Uterus (tissue), 4 donors: ENCODE data around the gene CELA2A. TPM values are rescaled to one million over a fixed set of nuclear protein-coding genes. Genes with fewer than 3 reads are reported as not detected.

Source experiments
- DNase-seq, 2 donors: peaks; one replicate each; pipeline ENCODE4 v3.0.0-alpha.2; 2019 to 2020
- H3K27ac ChIP-seq, 2 donors: fragments of 200-600 bp; sonication (generic); 1 replicate in 1 of 2; 2 replicates in 1 of 2; pipeline ENCODE4 v1.5.1; 2016 to 2018
- H3K27me3 ChIP-seq, 2 donors: fragments of 200-600 bp; sonication (generic); one replicate each; pipeline ENCODE4 v1.5.1; 2018 to 2019; ENCODE audit warnings: control low read depth in 1 of 2
- H3K36me3 ChIP-seq, 2 donors: fragments of 200-600 bp; sonication (generic); one replicate each; pipeline ENCODE4 v1.5.1; 2019; ENCODE audit warnings: control low read depth in 1 of 2
- H3K4me1 ChIP-seq, 2 donors: fragments of 200-600 bp; sonication (generic); one replicate each; pipeline ENCODE4 v1.5.1; 2018 to 2019; ENCODE audit warnings: control low read depth in 1 of 2
- H3K4me3 ChIP-seq, 2 donors: fragments of 200-600 bp; sonication (generic); 1 replicate in 1 of 2; 2 replicates in 1 of 2; pipeline ENCODE4 v1.5.1; 2018 to 2019; ENCODE audit warnings: mild to moderate bottlenecking in 1 of 2
- H3K9me3 ChIP-seq, 2 donors: fragments of 200-600 bp; sonication (generic); one replicate each; pipeline ENCODE4 v1.5.1; 2019; ENCODE audit warnings: control low read depth in 1 of 2
- CTCF ChIP-seq, 4 experiments: fragments of 200-600 bp in 2 of 4; fragments of 450-650 bp in 2 of 4; sonication (generic) in 2 of 4; IDR thresholded peaks; one replicate each; pipeline ENCODE4 v1.5.1; 2016 to 2019; ENCODE audit warnings: antibody characterized with exemption in 4 of 4, mild to moderate bottlenecking in 2 of 4, moderate library complexity in 1 of 4
- POLR2A ChIP-seq, 2 donors: fragments of 450-650 bp; IDR thresholded peaks; one replicate each; pipeline ENCODE4 v1.6.1; 2016; ENCODE audit warnings: antibody characterized with exemption in 2 of 2, mild to moderate bottlenecking in 1 of 2, moderate library complexity in 1 of 2
- intact Hi-C: fragments of 100-400 bp; cut with DNase I; formaldehyde crosslinking; loops from one replicate; pipeline ENCODE4 v1.15.1; 2023; ENCODE audit warnings: low total_unique reads
- total RNA-seq, 4 donors: library from RNA; depleted of rRNA in 3 of 4; stranded (reverse); fragments of >200 nt in 3 of 4; gene quantifications; one replicate each; pipeline versions ENCODE4 v1.1.0 to v1.2.4, GENCODE V29; 2014 to 2023
- donor health status: DM: yes; HTN: yes; CAD: no.

CELA2A gene
- total RNA-seq, 4 donors from 2014 or later, result not detected

GRCh38 chr1:15442119-15442518, 14.4 kb upstream of the CELA2A start:
- intact Hi-C loops, result no loop called here
- TF ChIP-seq CTCF (IDR thresholded peaks at IDR 0.05) (no peak), POLR2A (IDR thresholded peaks at IDR 0.05) (no peak)
- H3K4me3 ChIP-seq, result no peak overlapping the region
- no peak overlapping the region for H3K27ac ChIP-seq
- no peak for DNase-seq
- H3K36me3 ChIP-seq, result no peaks in the 10 kb centered on the region
- no peaks in the 10 kb centered on the region for H3K27me3 ChIP-seq
- H3K4me1 ChIP-seq, result no peaks in the 10 kb centered on the region
- no peaks in the 10 kb centered on the region for H3K9me3 ChIP-seq

DNA sequence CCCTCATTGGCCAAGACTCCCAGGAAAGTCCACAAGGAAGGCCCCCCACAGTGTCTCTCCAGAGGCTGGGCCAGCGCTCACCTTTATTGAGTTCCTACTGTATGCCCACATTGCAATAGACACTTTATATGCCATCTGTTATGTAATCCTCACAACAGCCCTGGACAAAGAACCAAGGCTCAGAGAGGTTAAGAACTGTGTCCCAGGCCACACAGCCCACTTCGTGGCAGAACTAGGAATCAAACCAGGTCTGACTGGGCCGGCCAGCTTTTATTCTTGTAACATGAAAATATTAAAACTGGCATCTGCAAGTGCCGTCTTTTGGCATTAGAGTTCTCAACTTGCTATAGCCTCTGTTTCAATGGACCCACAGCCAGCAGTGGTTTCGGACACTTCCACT, 13.8 kb upstream of the CELA2A start:
- Histone ChIP-seq H3K36me3 (no peaks in the 10 kb centered on the region), H3K4me1 (no peaks in the 10 kb centered on the region), H3K4me3 (no peak overlapping the region), H3K27me3 (no peaks in the 10 kb centered on the region), H3K9me3 (no peaks in the 10 kb centered on the region), H3K27ac (no peak overlapping the region)
- no peak for TF ChIP-seq CTCF (IDR thresholded peaks at IDR 0.05)
- TF ChIP-seq POLR2A (IDR thresholded peaks at IDR 0.05), result no peak
- DNase-seq, result no peak
- intact Hi-C loops, result no loop called here

DNA sequence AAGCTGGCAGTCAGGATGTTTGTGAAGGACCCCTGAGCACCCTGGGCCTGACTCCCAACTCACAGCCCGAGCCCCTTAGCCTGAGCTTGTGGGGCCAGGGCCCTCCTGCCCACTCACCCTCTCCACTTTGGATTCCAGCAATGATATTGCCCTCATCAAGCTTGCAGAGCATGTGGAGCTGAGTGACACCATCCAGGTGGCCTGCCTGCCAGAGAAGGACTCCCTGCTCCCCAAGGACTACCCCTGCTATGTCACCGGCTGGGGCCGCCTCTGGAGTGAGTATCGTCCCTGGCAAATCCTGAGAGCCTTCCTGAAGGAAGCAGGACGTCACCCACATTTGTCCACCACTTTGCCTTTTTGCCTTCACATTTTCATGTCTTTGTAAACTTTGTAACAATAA, 13.3 kb upstream of the CELA2A start:
- no peak for TF ChIP-seq POLR2A (IDR thresholded peaks at IDR 0.05)
- TF ChIP-seq CTCF (IDR thresholded peaks at IDR 0.05), result no peak

GRCh38 chr1:15444468-15445389, 11.8 kb upstream of the CELA2A start:
- Histone ChIP-seq H3K27ac (no peak overlapping the region), H3K4me1 (no peaks in the 10 kb centered on the region), H3K27me3 (no peaks in the 10 kb centered on the region), H3K36me3 (no peaks in the 10 kb centered on the region), H3K9me3 (peaks cover 0 to 3% of the 10 kb centered on the region in 2 donors), H3K4me3 (no peak overlapping the region)
- TF ChIP-seq CTCF (IDR thresholded peaks at IDR 0.05), result no peak
- no peak for TF ChIP-seq POLR2A (IDR thresholded peaks at IDR 0.05)
- intact Hi-C loops, result no loop called here
- no peak for DNase-seq

More for the DNA sequence above, 13.3 kb upstream of the CELA2A start:
- Histone ChIP-seq H3K4me3 (no peak overlapping the region), H3K27ac (no peak overlapping the region), H3K36me3 (no peaks in the 10 kb centered on the region), H3K4me1 (no peaks in the 10 kb centered on the region), H3K9me3 (no peaks in the 10 kb centered on the region), H3K27me3 (no peaks in the 10 kb centered on the region)
- intact Hi-C loops, result no loop called here
- no peak for DNase-seq

DNA sequence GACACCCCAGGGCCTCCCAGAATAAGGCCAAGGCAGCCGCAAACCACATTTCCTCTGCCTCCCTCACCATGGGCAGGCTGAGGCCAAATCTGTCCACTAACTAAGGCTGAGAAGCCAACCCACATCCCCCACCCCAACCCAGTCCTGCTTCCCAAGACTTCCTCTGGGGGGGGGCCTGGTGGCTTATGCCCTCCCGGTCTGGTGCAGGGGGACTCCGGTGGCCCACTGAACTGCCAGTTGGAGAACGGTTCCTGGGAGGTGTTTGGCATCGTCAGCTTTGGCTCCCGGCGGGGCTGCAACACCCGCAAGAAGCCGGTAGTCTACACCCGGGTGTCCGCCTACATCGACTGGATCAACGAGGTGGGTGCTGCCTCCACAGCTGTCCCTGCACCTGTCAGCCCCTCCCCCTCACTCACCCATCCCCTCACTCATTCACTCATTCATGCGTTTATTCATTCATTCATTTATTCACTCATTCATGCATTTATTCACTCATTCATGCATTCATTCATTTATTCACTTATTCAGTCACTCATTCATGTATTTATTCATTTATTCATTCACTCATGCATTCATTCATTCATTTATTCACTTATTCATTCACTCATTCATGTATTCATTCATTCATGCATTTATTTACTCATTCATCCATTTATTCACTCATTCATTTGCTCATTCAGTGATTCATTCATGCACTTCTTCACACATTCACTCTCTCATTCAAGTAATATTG, 11.0 kb upstream of the CELA2A start:
- no peak overlapping the region for H3K4me3 ChIP-seq
- H3K27ac ChIP-seq, result no peak overlapping the region
- intact Hi-C loops, result no loop called here
- H3K4me1 ChIP-seq, result no peaks in the 10 kb centered on the region
- TF ChIP-seq POLR2A (IDR thresholded peaks at IDR 0.05), result no peak
- TF ChIP-seq CTCF (IDR thresholded peaks at IDR 0.05), result no peak
- H3K9me3 ChIP-seq, result peaks cover 0 to 3% of the 10 kb centered on the region in 2 donors
- no peak for DNase-seq
- H3K36me3 ChIP-seq, result no peaks in the 10 kb centered on the region
- H3K27me3 ChIP-seq, result no peaks in the 10 kb centered on the region
